K562 (cell line): Measurements from ENCODE around the gene HEMK1. TPM values are rescaled to one million over a fixed set of nuclear protein-coding genes. Genes with fewer than 3 reads are reported as not detected.

Experiments
- ATAC-seq: fragments of 200-7000 bp; cut with Tn5 transposase; 3 replicates; pipeline ENCODE4 v1.9.1; 2020; ENCODE audit warnings: moderate library complexity
- BruUV-seq: library from RNA; stranded (reverse); fragments of 400-500 nt; replicated peaks from 2 replicates; lab custom pipeline; 2021; lab: Mats Ljungman, UMichigan
- CTCF ChIA-PET: fragments of 300-600 bp; formaldehyde crosslinking; extraction: SDS; loops from one replicate; lab custom pipeline; 2021; ENCODE audit warnings: low intra/inter-chr PET ratio; lab: Yijun Ruan, JAX
- POLR2A ChIA-PET: fragments of 300-600, 350-650 bp; sonication (Branson Sonifier 250); formaldehyde crosslinking; extraction: SDS; loops from one replicate; lab custom pipeline; 2021; ENCODE audit warnings: antibody characterized with exemption, inconsistent platforms; lab: Yijun Ruan, JAX
- DNase-seq, 4 experiments: peaks; one replicate each; pipeline versions ENCODE4 v3.0.0 to v3.0.0-alpha.2; 2011 to 2018; ENCODE audit warnings: low spot score in 3 of 4, mixed read lengths in 3 of 4; ENCODE audit errors: extremely low read depth in 1 of 4
- FAIRE-seq: peaks from 2 replicates; lab custom pipeline; 2011; peaks lifted over from hg19 to GRCh38; lab: Jason Lieb, UNC
- H2AFZ ChIP-seq: 2 replicates; pipeline ENCODE4 v1.6.0; 2011; ENCODE audit warnings: low read depth, low read length, control low read depth, inconsistent platforms
- H3K27ac ChIP-seq: fragments of 200-600 bp; 3 replicates; pipeline ENCODE4 v1.8.0; 2011; ENCODE audit warnings: low read depth, mild to moderate bottlenecking, control low read depth, inconsistent platforms, low read length, moderate library complexity, mixed read lengths; ENCODE audit errors: extremely low read depth
- H3K27me3 ChIP-seq, 2 experiments: fragments of 300-600 bp in 1 of 2; 2 replicates in 1 of 2; 3 replicates in 1 of 2; pipeline versions ENCODE4 v1.6.0 to v1.8.0; 2011; ENCODE audit warnings: inconsistent platforms in 2 of 2, low read length in 2 of 2, mild to moderate bottlenecking in 1 of 2, mixed read lengths in 1 of 2, moderate library complexity in 1 of 2; ENCODE audit not compliant: control insufficient read depth in 2 of 2, insufficient read depth in 2 of 2
- H3K36me3 ChIP-seq: fragments of 300-600 bp; 3 replicates; pipeline ENCODE4 v1.8.0; 2011; ENCODE audit warnings: mild to moderate bottlenecking, low read length, inconsistent platforms; ENCODE audit not compliant: control insufficient read depth, insufficient read depth
- H3K4me1 ChIP-seq, 2 experiments: fragments of 200-600 bp in 1 of 2; replicated peaks in 1 of 2; 2 replicates in 1 of 2; 3 replicates in 1 of 2; pipeline versions ENCODE4 v1.5.1 to v1.8.0; 2011; ENCODE audit warnings: inconsistent platforms in 2 of 2, low read length in 2 of 2, mild to moderate bottlenecking in 1 of 2, mixed read lengths in 1 of 2, moderate library complexity in 1 of 2; ENCODE audit not compliant: control insufficient read depth in 2 of 2, insufficient read depth in 2 of 2
- H3K4me2 ChIP-seq: 2 replicates; pipeline ENCODE4 v1.6.1; 2011; ENCODE audit warnings: low read length, control low read depth, inconsistent platforms, mixed read lengths; ENCODE audit not compliant: insufficient read depth
- H3K4me3 ChIP-seq: fragments of 200-600 bp; sonication (generic), shearing (Covaris generic); 2 replicates; pipeline ENCODE4 v1.5.1; 2016; ENCODE audit warnings: control low read depth, inconsistent platforms
- H3K79me2 ChIP-seq: fragments of 200-600 bp; 3 replicates; pipeline ENCODE4 v1.8.0; 2011; ENCODE audit warnings: low read length, inconsistent platforms; ENCODE audit not compliant: control insufficient read depth, insufficient read depth
- H3K9ac ChIP-seq, 2 experiments: 2 replicates each; pipeline versions ENCODE4 v1.6.0 to v1.6.1; 2011; ENCODE audit warnings: low read depth in 2 of 2, low read length in 2 of 2, control low read depth in 1 of 2, inconsistent platforms in 1 of 2, mild to moderate bottlenecking in 1 of 2, mixed read lengths in 1 of 2; ENCODE audit not compliant: insufficient read depth in 1 of 2
- H3K9me1 ChIP-seq: one replicate; pipeline ENCODE4 v1.6.0; 2011; ENCODE audit warnings: inconsistent platforms, mild to moderate bottlenecking, low read length, moderate library complexity; ENCODE audit not compliant: control insufficient read depth, insufficient read depth
- H3K9me3 ChIP-seq: replicated peaks from 2 replicates; pipeline ENCODE4 v1.5.1; 2011; ENCODE audit warnings: low read depth, low read length, inconsistent platforms; ENCODE audit not compliant: control insufficient read depth, insufficient read depth
- H4K20me1 ChIP-seq: replicated peaks from 2 replicates; pipeline ENCODE4 v1.6.1; 2011; ENCODE audit warnings: low read length, inconsistent platforms, mixed read lengths; ENCODE audit not compliant: control insufficient read depth, insufficient read depth
- CTCF ChIP-seq, 3 experiments: IDR thresholded peaks in 2 of 3; conservative IDR thresholded peaks in 1 of 3; 2 replicates each; pipeline ENCODE4 v1.5.1; 2011 to 2012; ENCODE audit warnings: low read length in 3 of 3, mild to moderate bottlenecking in 3 of 3, control low read depth in 2 of 3, improper control_type of control experiment in 1 of 3, inconsistent platforms in 1 of 3, low read depth in 1 of 3, mixed read lengths in 1 of 3, moderate library complexity in 1 of 3; ENCODE audit not compliant: insufficient read depth in 2 of 3
- RAD21 ChIP-seq, 2 experiments: fragments of 250-450 bp in 1 of 2; fragments of 450-650 bp in 1 of 2; sonication (Bioruptor Pico) in 1 of 2; formaldehyde crosslinking in 1 of 2; IDR thresholded peaks in 1 of 2; conservative IDR thresholded peaks in 1 of 2; 2 replicates each; pipeline versions ENCODE4 v1.4.0 to v1.8.0; 2020 to 2022; ENCODE audit warnings: mild to moderate bottlenecking in 2 of 2, moderate library complexity in 1 of 2
- SIRT6 ChIP-seq: IDR thresholded peaks from one replicate; pipeline ENCODE4 v1.6.1; 2012; ENCODE audit warnings: low read depth, mild to moderate bottlenecking, control low read depth, inconsistent platforms, low read length, moderate library complexity
- SMC3 ChIP-seq: conservative IDR thresholded peaks from 2 replicates; pipeline ENCODE4 v1.6.1; 2011; ENCODE audit warnings: low read depth, low read length, improper control_type of control experiment; ENCODE audit not compliant: insufficient read depth
- YY1 ChIP-seq, 3 experiments: IDR thresholded peaks; 2 replicates each; pipeline ENCODE4 v1.6.1; 2011; ENCODE audit warnings: low read length in 2 of 3, mild to moderate bottlenecking in 2 of 3, moderate library complexity in 2 of 3, borderline replicate concordance in 1 of 3, control low read depth in 1 of 3, low read depth in 1 of 3; ENCODE audit not compliant: insufficient read depth in 3 of 3, insufficient replicate concordance in 2 of 3, control insufficient read depth in 1 of 3, insufficient read length in 1 of 3; ENCODE audit errors: extremely low read depth in 1 of 3
- ZNF263 ChIP-seq: sonication (generic); formaldehyde crosslinking; IDR thresholded peaks from 2 replicates; pipeline ENCODE4 v1.8.0; 2022; ENCODE audit warnings: mild to moderate bottlenecking, missing genetic modification reagents, borderline replicate concordance
- ZNF384 ChIP-seq: IDR thresholded peaks from 2 replicates; pipeline ENCODE4 v1.6.1; 2012; ENCODE audit warnings: low read depth, low read length, improper control_type of control experiment
- ZNF740 ChIP-seq, 3 experiments: fragments of 200-800 bp in 1 of 3; sonication (Bioruptor generic) in 1 of 3; sonication (generic) in 1 of 3; formaldehyde crosslinking in 1 of 3; IDR thresholded peaks; 2 replicates each; pipeline versions ENCODE4 v1.6.1 to v1.8.0; 2016 to 2022; ENCODE audit warnings: mild to moderate bottlenecking in 2 of 3, missing compliant biosample characterization in 2 of 3, missing genetic modification characterization in 2 of 3, missing genetic modification reagents in 1 of 3
- WGBS: fragments of 100-300 bp; shearing (Covaris generic); methylation state at CpG from one replicate; pipeline ENCODE4 v1.1.6; 2016; ENCODE audit warnings: low coverage, mixed read lengths; ENCODE audit not compliant: insufficient coverage; ENCODE audit errors: missing lambda C conversion rate; 5-methylcytosine and 5-hydroxymethylcytosine counted together
- in situ Hi-C: fragments of 300-500 bp; cut with MboI; formaldehyde crosslinking; loops from 4 replicates; pipeline ENCODE4 v1.15.0; 2018; ENCODE audit warnings: inconsistent platforms, mixed read lengths
- intact Hi-C: fragments of 100-400 bp; cut with micrococcal nuclease; formaldehyde crosslinking; loops from 2 replicates; pipeline ENCODE4 v1.14.2; 2022
- polyA plus RNA-seq, 8 experiments: library from polyadenylated mRNA; depleted of rRNA in 4 of 8; stranded (reverse) in 5 of 8; unstranded in 3 of 8; fragments of >200 nt; fragmentation: Nextera tagmentation in 2 of 8; fragmentation: Illumina TruSeq in 1 of 8; extraction: Ambion mirVana in 2 of 8; extraction: Trizol in 1 of 8; gene quantifications; 2 replicates each; pipeline versions ENCODE4 v1.2.1 to v1.2.3, GENCODE V29; 2011 to 2014; ENCODE audit warnings: inconsistent platforms in 1 of 8, missing spikeins in 1 of 8
- total RNA-seq, 7 experiments: library from RNA; depleted of rRNA in 6 of 7; stranded (reverse); fragments of >200 nt in 6 of 7; fragmentation: Illumina TruSeq in 2 of 7; extraction: Trizol in 2 of 7; gene quantifications; 2 replicates each; pipeline versions ENCODE4 v1.2.1 to v1.2.3, GENCODE V29; 2011 to 2021; ENCODE audit warnings: low replicate concordance in 1 of 7

The HEMK1 gene
- total and polyA plus RNA-seq, 9 of the 15 experiments (the other 6 are each of a cell fraction or from before 2014, with no cell fraction given) = 2.0 to 16.8 (median 11.4) TPM

DNA sequence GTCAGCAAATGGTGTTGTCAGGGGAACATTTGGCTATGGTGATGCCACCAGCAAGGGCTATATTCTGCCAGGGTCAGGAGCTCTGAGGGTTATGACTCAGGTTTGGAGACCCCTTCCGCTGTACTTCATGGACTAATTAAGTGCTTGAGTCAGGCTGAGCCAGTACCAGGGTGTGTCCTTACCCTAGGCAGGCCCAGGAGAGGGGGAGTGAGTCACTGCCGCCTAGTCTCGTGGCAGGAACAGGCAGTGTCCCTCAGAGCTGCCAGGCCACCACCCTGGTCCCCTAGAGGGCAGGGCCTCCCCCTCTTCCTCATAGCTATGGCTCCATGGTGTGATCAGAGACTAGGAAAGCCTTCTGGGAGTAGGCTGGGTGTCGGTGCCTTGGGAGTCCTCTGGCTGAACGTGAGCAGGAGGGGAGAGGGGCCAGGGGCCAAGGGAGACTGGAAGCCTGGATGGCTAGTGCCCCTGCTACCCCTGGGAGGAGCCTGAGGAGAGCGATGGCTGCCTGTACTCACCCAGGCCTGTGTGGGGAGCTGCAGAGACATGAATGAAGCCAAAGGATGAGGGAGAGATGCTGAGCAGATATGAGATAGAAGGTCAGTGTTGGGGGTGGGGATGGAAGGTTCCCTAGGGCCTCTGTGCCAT, 58.2 kb downstream of the HEMK1 start:
- peak; percentile 85 for ATAC-seq
- Histone ChIP-seq H3K4me2 (no peak overlapping the region), H3K36me3 (peaks cover 44% of the 10 kb centered on the region; the same call in 2 of the 3 replicates), H3K79me2 (peaks cover 30% of the 10 kb centered on the region), H3K9me1 (no peaks in the 10 kb centered on the region), H2AFZ (no peak overlapping the region), H3K4me3 (no peak overlapping the region), H3K9ac (0 out of 4 replicates have a peak overlapping the region, but pooled peaks of 1 of the 2 experiments have one; percentile 13), H3K4me1 (peaks cover 4 to 13% of the 10 kb centered on the region in 2 experiments), H3K27me3 (no peaks in the 10 kb centered on the region), H3K9me3 (no peaks in the 10 kb centered on the region), H4K20me1 (peaks cover 17% of the 10 kb centered on the region), H3K27ac (no peak overlapping the region)
- intact Hi-C loops = no loop called here
- peak; percentile 36 to 40 (median 38); a peak in 4 of 6 replicates for TF ChIP-seq CTCF (IDR thresholded peaks at IDR 0.05 in 2 of 3, conservative IDR thresholded peaks at IDR 0.05 in 1 of 3; ENCODE audit: insufficient read depth in 2 of 3, low read depth in 1 of 3, low read length in 3 of 3)
- peak; percentile 80 for TF ChIP-seq ZNF263 (CRISPR knock-in tag)
- TF ChIP-seq SIRT6 = no peak
- peak in 1 of 3 experiments; percentile 29 for TF ChIP-seq YY1 (IDR thresholded peaks at IDR 0.05; ENCODE audit: borderline replicate concordance in 1 of 3, control insufficient read depth in 1 of 3, extremely low read depth in 1 of 3, insufficient read depth in 3 of 3, insufficient read length in 1 of 3, insufficient replicate concordance in 2 of 3, low read depth in 1 of 3, low read length in 2 of 3)
- peak in 1 of 2 experiments; percentile 48; a peak in 2 of 4 replicates for TF ChIP-seq RAD21 (CRISPR knock-in tag; conservative IDR thresholded peaks at IDR 0.05 in 1 of 2, IDR thresholded peaks at IDR 0.05 in 1 of 2)
- no peak; the same call in 1 of the 2 replicates for TF ChIP-seq SMC3
- no peak for TF ChIP-seq ZNF384
- TF ChIP-seq ZNF740 (CRISPR knock-in tag; IDR thresholded peaks at IDR 0.05) = no peak
- no peak for TF ChIP-seq ZNF740 (tag; IDR thresholded peaks at IDR 0.05)
- no peak for FAIRE-seq
- in situ Hi-C loops = loop anchor here (25.0 kb wide), 1 partner anchor 1060 kb away; no protein-coding TSS in a partner anchor
- BruUV-seq = no TSS peak
- POLR2A ChIA-PET = interaction anchor here (0.7 to 1.6 kb wide), 4 partner anchors 8 to 689 kb away, joined by 3 to 11 read pairs (median 4); no protein-coding TSS in a partner anchor
- WGBS = 60% methylated on average over 4 of the region's 6 CpGs
- CTCF ChIA-PET = no interaction called here
- peak in 2 of 4 experiments; percentile 25 to 30 for DNase-seq
